GM18502 (cell line): ENCODE measurements around the gene TMEM184B.
A peak's percentile ranks its signal among the peaks of the same experiment; 100 is the strongest.

Experiments used
- ATAC-seq: cut with Tn5 transposase; IDR thresholded peaks from one replicate; pipeline ENCODE4 v1.9.1; 2021; ENCODE audit warnings: mild to moderate bottlenecking; ENCODE audit not compliant: unreplicated experiment, poor library complexity

TMEM184B gene

GRCh38 chr22:38272373-38273134 lies at the start of gene TMEM184B:
Gene TMEM184B (minus strand): TSS chr22:38273010. CDS start chr22:38247961, 25,049 bp downstream.
- peak; percentile 66 for ATAC-seq

DNA sequence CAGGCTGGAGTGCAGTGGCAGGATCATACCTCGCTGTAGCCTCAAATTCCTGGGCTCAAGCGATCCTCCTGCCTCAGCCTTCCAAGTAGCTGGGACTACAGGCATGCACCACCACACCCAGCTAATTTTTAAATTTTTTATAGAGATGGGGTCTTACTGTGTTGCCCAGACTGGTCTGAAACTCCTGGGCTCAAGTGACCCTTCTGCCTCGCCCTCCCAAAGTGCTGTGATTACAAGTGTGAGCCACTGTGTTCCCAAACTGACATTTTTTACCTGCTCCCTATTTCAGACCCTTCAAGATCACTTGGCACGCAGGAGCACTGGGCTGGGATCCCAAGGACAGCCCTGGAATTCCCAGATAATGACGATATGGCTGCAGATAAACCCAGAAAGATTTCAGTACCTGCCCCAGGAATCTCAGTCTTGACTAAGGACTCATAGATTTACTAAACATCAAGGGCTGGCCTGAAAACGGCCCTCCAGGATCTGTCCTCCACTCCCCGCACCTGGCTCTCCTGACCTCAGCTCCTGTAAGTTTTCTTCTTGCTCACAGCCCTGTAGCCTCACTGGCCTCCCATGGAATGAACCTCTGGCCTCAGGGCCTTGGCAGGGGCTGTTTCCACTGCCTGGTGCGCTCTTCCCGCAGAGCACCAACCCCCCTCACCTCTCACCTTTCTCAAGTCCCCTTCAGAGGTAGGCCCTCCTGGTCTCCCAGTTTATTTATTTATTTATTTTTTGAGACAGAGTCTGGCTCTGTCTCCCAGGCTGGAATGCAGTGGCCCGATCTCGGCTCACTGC lies 48.0 kb upstream of the TMEM184B start:
- ATAC-seq = no peak

DNA sequence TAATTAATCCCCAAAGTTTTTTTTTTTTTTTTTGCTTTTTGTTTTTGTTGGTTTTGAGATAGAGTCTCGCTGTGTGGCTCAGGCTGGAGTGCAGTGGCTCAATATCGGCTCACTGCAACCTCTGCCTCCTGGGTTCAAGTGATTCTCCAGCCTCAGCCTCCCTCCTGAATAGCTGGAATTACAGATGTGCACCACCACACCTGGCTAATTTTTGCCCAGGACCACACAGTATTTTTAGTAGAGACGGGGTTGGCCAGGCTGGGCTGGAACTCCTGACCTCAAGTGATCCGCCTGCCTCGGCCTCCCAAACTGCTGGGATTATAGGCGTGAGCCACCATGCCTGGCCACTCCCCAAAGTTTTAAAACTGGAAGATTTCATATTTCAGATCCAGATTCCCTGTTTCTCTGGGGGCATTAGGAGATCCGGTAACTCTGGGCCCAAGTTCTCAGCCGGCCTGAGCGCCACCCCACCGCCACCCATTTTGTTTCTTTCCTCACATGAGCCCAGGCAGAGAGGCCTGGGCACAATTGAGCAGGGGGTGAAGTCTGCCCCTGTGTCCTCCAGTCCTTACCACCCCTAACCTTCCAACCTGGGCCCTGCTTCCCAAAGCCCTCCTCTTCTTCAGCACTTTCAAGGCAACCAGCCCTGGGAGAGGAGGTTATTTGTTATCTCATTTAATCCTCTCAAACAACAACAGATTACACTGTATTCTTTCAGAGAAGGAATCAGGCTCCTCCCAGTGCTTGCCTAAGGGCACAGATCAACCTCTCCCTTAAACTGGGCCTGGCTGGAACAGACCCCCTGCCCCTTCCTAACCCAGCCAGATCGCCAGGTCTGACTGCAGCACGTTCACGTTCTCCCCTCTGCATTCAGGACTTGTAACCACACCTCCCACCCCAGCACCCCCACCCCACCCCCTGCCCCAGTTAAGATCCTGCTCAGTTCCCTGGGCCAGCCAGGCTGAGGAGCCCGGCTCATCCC lies 46.3 kb upstream of the TMEM184B start:
- no peak for ATAC-seq

DNA sequence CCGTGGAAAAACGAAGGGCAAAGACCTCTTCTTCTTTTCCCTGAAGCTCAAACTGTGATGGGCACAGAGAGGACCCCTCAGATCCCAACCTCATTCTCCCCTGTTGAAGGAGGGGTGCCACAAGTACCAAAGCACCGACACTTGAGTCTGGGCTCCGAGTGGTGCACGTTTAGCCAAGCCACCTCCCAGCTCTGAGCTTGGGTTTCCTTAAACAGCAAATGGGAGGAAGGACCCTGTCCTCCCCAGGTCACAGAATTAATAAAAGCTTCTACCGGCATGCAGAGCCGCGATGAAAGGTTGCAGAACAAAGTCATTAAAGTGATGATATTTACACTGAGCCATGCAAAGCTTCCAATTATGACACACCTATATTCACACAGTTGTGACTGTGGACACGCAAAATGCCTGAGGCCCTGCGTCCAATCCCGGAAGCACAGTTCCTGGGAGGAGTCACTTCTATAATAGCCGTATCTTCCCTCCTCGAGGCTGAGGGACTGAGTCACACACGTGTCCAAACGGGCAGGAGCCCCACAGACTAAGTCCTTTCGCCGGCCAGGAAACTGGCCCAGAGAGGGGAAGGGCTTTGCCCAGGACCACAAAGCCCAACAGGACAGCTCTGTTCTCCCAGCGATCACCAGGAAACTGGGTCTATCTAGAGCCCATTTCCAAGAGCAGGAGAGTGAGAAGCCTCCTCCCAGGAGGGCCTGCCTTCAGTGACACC lies 45.3 kb upstream of the TMEM184B start:
- ATAC-seq = no peak

DNA sequence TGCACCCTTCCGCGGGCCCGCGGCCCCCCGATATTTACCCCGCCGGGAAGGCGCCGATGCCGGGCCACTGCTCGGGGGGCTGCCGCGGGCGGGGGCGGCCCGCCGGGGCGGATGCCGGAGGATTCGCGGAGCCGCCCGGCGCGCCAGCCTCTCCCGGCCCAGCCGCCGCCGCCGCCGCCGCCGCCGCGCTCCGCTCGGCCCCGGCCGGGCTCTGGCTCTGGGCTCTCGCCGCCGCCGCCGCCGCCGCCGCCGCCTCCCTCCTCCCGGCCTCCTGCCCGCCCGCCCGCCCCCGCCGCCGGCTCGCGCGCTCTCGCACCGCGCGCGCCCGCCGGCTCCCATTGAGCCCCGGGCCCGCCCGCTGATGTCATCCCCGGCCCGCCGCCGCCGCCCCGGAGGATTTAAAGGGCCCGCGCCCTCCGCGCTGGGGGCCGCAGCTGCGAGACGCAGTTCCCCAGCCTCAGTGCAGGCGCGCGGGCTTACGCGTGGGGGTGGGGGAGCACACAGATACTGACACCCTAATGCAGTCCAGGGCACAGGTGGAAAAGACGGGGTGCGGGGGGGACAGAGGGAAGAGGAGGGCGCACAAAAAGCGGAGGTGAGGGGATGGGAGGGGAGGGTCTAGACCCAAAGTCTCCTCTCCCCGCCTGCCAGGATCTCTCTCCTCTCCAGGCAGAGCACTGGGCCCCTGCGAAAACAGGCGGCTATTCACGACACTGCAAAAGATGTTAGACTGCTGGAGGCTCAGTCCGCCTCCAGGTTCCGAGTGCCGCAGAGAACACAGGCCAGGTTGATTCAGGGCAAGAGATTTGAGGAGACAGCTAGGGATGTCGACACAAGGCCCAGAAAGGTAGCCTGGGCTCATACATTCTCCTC lies 44.5 kb upstream of the TMEM184B start, which contains the start of gene CSNK1E:
CSNK1E (minus strand) TSS at position 312 of the 873 bp plus-strand sequence. CDS start 3,276 bp downstream, outside the sequence.
- ATAC-seq = peak; percentile 50

GRCh38 chr22:38316364-38317121 lies 43.7 kb upstream of the TMEM184B start:
- peak; percentile 27 for ATAC-seq

DNA sequence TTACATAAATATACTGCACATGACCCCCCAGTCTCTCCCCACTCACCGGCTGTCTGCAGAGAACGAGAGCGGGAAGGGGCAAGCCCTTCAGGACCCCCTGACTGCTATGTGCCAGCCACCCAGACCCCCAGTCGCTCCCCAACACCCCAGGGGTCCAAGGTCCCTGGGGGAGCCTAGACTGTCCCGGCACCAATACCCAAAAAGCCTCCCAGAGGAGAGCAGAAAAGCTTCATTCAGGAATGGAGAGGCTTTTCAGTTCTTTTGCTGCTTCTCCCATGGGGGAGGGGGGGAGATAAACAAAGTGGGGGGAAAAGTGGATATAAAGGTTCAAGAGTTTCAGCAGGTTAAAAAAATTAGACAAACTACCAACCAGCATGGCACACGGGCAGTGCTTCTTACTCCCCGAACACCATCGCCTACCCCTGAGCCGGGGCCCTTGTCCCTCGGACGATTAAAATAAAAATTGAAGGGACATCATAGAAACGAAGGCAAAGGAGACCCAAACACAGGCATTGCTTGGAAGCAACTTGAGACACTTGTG lies 43.1 kb upstream of the TMEM184B start:
- ATAC-seq = no peak

DNA sequence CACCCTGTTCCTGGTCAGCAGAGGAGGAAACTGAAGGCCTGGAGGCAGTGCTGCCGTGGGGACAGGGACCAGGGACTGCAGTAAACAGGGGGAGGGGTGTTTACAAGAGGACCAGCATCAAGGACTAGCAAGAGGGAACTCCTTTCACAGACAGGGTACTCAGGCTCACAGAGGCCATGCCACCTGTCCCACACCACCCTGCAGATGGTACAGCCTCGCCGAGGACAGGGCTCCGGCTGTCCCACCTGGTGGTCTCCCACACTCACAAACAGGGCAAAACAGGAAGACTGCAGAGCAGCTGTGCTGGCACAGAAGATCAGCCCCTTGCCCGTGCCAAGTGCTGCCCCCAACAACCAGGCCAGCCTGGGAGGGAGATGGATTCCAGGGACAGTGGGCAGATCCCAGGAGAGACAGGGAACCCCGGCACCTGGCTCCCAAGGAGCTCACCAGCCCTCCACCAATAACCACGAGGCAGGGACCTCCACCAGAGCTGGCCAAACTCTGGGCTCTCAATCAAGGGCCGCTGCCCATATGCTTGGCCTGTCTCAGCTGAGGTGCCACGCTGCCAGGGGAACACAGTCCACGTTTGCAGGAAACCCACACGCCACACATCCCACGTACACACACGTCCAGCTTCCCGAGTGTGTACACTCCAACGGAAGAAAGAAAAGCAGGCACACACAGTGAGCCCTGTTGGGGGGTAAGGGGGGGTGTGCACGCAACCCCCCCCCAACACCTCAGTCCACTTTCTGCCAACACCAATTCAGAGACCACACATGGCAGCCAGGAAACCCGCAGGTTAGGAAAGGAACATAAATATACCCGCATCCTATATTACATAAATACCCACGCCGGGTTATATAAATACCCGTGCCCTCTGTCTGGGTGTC lies 42.4 kb upstream of the TMEM184B start:
- no peak for ATAC-seq

DNA sequence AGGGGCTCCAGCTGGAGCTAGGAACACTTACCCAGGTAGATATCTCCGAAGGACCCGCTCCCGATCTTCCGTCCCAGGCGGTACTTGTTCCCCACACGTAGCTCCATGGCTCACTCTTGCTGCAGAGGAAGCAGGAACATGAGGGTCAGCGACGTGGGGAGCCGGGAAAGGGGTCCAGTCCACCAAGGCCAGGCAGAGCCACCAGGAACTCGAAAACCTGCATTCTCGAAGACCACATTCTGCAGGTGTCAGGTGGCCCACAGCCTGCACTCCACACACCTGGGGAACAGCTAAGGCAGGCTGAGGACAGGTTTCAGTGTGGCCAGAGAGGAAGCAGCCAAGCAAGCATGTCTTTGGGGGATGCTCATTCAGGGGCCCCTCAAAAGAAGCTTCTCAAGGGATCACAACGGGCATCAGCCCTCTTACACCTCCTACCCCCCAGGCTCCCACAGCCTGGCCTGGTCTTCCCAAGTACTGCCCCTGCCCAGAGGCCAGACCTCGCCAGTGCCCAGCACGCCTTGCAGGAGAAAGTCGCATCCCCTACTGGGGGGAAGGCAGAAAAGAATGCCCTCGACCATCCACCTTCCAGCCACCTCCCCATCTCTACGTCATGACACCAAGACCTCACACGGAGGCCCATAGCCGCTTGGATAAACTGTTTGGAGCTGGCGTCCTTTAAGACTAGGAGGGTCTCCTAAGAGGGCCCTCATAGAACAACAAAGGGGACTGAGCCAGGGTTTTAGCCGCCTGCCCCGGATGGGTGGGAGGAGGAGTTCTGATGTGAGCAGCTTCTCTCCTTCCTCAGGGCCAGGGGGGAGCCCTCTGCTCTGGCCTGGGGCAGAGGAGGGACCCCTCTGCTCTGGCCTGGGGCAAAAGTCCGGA lies 41.5 kb upstream of the TMEM184B start:
- no peak for ATAC-seq

- ATAC-seq = no peak
These were observed 40.7 kb upstream of the TMEM184B start for GRCh38 chr22:38313384-38313955.

DNA sequence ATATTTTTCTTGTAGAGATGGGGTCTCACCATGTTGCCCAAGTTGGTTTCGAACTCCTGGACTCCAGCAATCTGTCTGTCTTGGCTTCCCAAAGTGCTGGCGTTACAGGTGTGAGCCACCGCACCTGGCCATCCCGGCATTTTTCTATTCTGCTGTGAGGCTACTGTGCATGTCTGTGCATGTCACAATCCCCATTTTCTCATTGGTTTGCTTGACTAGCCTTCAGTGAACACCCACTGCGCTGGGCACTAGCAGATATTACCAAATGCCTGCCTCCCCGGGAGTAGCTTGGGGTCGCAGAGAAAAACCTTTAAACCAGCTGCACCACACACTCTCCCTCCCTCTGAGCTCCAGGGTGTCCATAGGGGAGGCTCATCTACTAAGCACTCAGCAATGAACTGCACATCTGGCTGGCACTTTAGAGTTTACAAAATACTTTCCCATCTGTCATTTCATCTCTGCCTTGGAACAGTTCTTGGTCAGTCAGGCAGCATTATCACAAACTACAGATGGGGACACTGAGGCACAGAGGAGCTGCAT lies 39.5 kb upstream of the TMEM184B start:
- no peak for ATAC-seq

GRCh38 chr22:38311323-38311620 lies 38.5 kb upstream of the TMEM184B start:
- ATAC-seq = no peak

- no peak for ATAC-seq
These were observed 37.9 kb upstream of the TMEM184B start for GRCh38 chr22:38310518-38311322.
